ENCODE results near the gene TIMP4. TPM values are rescaled to one million over a fixed set of nuclear protein-coding genes. Genes with fewer than 3 reads are reported as not detected.

Gene TIMP4
- total RNA-seq, 4 donors from 2014 or later, result 3.7 to 22.3 (median 5.0) TPM

- no peak for DNase-seq
- no peaks in the 10 kb centered on the region for H3K9me3 ChIP-seq
- TF ChIP-seq, protein P1, sequence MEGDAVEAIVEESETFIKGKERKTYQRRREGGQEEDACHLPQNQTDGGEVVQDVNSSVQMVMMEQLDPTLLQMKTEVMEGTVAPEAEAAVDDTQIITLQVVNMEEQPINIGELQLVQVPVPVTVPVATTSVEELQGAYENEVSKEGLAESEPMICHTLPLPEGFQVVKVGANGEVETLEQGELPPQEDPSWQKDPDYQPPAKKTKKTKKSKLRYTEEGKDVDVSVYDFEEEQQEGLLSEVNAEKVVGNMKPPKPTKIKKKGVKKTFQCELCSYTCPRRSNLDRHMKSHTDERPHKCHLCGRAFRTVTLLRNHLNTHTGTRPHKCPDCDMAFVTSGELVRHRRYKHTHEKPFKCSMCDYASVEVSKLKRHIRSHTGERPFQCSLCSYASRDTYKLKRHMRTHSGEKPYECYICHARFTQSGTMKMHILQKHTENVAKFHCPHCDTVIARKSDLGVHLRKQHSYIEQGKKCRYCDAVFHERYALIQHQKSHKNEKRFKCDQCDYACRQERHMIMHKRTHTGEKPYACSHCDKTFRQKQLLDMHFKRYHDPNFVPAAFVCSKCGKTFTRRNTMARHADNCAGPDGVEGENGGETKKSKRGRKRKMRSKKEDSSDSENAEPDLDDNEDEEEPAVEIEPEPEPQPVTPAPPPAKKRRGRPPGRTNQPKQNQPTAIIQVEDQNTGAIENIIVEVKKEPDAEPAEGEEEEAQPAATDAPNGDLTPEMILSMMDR (IDR thresholded peaks at IDR 0.05), result no peak
- no peak for TF ChIP-seq POLR2A (IDR thresholded peaks at IDR 0.05)
- H3K4me1 ChIP-seq, result peaks cover 4 to 35% (median 6%) of the 10 kb centered on the region in 4 donors
- H3K27ac ChIP-seq, result peak overlapping the region in 3 of 4 donors; percentile 14 to 79 (median 67)
- no peaks in the 10 kb centered on the region for H3K36me3 ChIP-seq
- no peak overlapping the region for H3K4me3 ChIP-seq
- H3K27me3 ChIP-seq, result no peaks in the 10 kb centered on the region
Observed at GRCh38 chr3:12192655-12193484, 34.2 kb upstream of the TIMP4 start.

DNA sequence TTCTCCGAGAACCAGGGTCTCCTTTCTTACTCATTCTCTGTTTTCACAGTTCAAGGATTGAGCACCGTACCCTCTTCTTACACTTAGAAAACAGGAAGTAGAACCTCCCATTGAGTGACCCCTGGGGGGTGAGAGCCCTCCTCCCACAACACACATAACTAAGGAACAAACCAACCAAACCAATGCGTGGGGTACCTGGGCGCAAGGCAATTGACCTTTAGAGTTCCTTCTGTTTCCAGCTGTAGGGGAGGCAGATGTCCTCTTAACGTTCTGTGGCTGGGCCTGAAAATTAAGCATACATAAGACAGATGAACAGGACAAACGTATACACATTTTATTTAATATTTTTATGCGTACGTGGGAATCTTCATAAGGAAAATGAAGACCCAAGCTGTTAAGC, 33.5 kb upstream of the TIMP4 start:
- no peak overlapping the region for H3K27ac ChIP-seq
- H3K27me3 ChIP-seq, result no peaks in the 10 kb centered on the region
- no peak for TF ChIP-seq POLR2A (IDR thresholded peaks at IDR 0.05)
- TF ChIP-seq, protein P1 (IDR thresholded peaks at IDR 0.05), result no peak
- H3K4me3 ChIP-seq, result no peak overlapping the region
- DNase-seq, result no peak
- H3K9me3 ChIP-seq, result no peaks in the 10 kb centered on the region
- H3K4me1 ChIP-seq, result peaks cover 4 to 37% (median 6%) of the 10 kb centered on the region in 4 donors
- H3K36me3 ChIP-seq, result no peaks in the 10 kb centered on the region

- no peak for DNase-seq
- peaks cover 4 to 37% (median 6%) of the 10 kb centered on the region in 4 donors for H3K4me1 ChIP-seq
Observed at GRCh38 chr3:12191559-12191958, 32.8 kb upstream of the TIMP4 start.

GRCh38 chr3:12190832-12191231, 32.1 kb upstream of the TIMP4 start:
- peaks cover 4 to 37% (median 6%) of the 10 kb centered on the region in 4 donors for H3K4me1 ChIP-seq

More at GRCh38 chr3:12191559-12191958, 32.8 kb upstream of the TIMP4 start:
- H3K4me3 ChIP-seq, result no peak overlapping the region
- no peaks in the 10 kb centered on the region for H3K27me3 ChIP-seq
- H3K36me3 ChIP-seq, result no peaks in the 10 kb centered on the region
- H3K9me3 ChIP-seq, result no peaks in the 10 kb centered on the region
- H3K27ac ChIP-seq, result no peak overlapping the region
- TF ChIP-seq, protein P1 (IDR thresholded peaks at IDR 0.05), result no peak
- no peak for TF ChIP-seq POLR2A (IDR thresholded peaks at IDR 0.05)

DNA sequence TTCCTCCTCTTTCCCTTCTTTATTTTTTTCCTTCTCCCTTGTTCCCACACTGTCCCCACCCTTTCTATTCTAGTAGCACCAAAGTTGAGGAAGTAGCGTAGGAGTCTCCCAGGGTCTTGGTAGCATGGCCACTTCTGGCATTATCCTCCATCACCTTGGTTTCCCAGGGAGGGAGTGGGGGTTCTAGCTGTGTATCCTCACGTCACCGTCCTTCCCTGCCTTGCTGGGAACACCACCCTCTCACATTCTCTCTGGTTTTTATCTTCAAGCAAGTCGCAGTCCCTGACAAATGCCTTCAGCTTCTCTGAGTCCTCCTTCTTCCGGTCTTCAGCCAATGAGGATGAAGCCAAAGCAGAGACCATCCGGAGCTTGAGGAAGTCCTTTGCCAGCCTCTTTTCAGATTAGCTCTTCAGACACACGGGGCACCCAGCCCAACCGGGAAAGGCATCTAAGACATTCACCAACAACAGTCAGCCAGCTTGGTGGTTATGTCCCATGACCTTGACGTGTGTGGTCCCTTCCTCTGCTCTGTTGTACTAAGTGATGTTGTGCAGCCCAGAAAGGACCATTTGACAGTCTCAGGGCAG, 31.6 kb upstream of the TIMP4 start:
- H3K4me3 ChIP-seq, result no peak overlapping the region

More at GRCh38 chr3:12190832-12191231, 32.1 kb upstream of the TIMP4 start:
- no peak for DNase-seq
- H3K27me3 ChIP-seq, result no peaks in the 10 kb centered on the region
- H3K27ac ChIP-seq, result no peak overlapping the region
- no peaks in the 10 kb centered on the region for H3K36me3 ChIP-seq
- TF ChIP-seq, protein P1 (IDR thresholded peaks at IDR 0.05), result no peak
- no peak for TF ChIP-seq POLR2A (IDR thresholded peaks at IDR 0.05)
- H3K4me3 ChIP-seq, result no peak overlapping the region
- no peaks in the 10 kb centered on the region for H3K9me3 ChIP-seq

More for the DNA sequence above, 31.6 kb upstream of the TIMP4 start:
- H3K4me1 ChIP-seq, result peaks cover 4 to 37% (median 6%) of the 10 kb centered on the region in 4 donors
- TF ChIP-seq POLR2A (IDR thresholded peaks at IDR 0.05), result no peak
- TF ChIP-seq, protein P1 (IDR thresholded peaks at IDR 0.05), result no peak
- no peaks in the 10 kb centered on the region for H3K36me3 ChIP-seq
- DNase-seq, result no peak
- H3K9me3 ChIP-seq, result no peaks in the 10 kb centered on the region
- H3K27me3 ChIP-seq, result no peaks in the 10 kb centered on the region
- H3K27ac ChIP-seq, result no peak overlapping the region
